HepG2 (cell line): Measurements from ENCODE around the gene KRTAP26-1. TPM values are rescaled to one million over a fixed set of nuclear protein-coding genes. Genes with fewer than 3 reads are reported as not detected.

Source experiments
- ATAC-seq: fragments of 200-7000 bp; cut with Tn5 transposase; 3 replicates; pipeline ENCODE4 v1.9.1; 2020; ENCODE audit warnings: mild to moderate bottlenecking, moderate library complexity
- BruUV-seq: library from RNA; stranded (reverse); fragments of 400-500 nt; replicated peaks from 2 replicates; lab custom pipeline; 2021; lab: Mats Ljungman, UMichigan
- CTCF ChIA-PET: fragments of 300-600 bp; formaldehyde crosslinking; extraction: SDS; loops from one replicate; lab custom pipeline; 2021; ENCODE audit warnings: low total read pairs, inconsistent platforms, low intra/inter-chr PET ratio; lab: Yijun Ruan, JAX
- POLR2A ChIA-PET: fragments of 350-600 bp; sonication (Branson Sonifier 250); formaldehyde crosslinking; loops from one replicate; lab custom pipeline; 2020; ENCODE audit warnings: antibody characterized with exemption, inconsistent platforms; lab: Yijun Ruan, JAX
- DNase-seq: peaks from one replicate; pipeline ENCODE4 v3.0.0-alpha.2; 2015; ENCODE audit warnings: low spot score
- FAIRE-seq: peaks from 3 replicates; lab custom pipeline; 2011; peaks lifted over from hg19 to GRCh38; lab: Jason Lieb, UNC
- H2AFZ ChIP-seq: one replicate; pipeline ENCODE4 v1.6.1; 2011; ENCODE audit warnings: low read length, inconsistent platforms
- H3K27ac ChIP-seq: fragments of 300-600 bp; 3 replicates; pipeline ENCODE4 v1.8.0; 2011; ENCODE audit warnings: mixed run types, mild to moderate bottlenecking, mixed read lengths, low read length, inconsistent platforms; ENCODE audit not compliant: insufficient read depth; ENCODE audit errors: extremely low read length
- H3K27me3 ChIP-seq, 2 experiments: fragments of 200-600 bp in 1 of 2; 2 replicates in 1 of 2; 3 replicates in 1 of 2; pipeline versions ENCODE4 v1.6.0 to v1.8.0; 2011; ENCODE audit warnings: low read length in 2 of 2, mild to moderate bottlenecking in 2 of 2, moderate library complexity in 2 of 2, inconsistent platforms in 1 of 2; ENCODE audit not compliant: insufficient read depth in 2 of 2, control insufficient read depth in 1 of 2
- H3K36me3 ChIP-seq, 2 experiments: fragments of 200-600 bp in 1 of 2; replicated peaks in 1 of 2; 2 replicates in 1 of 2; 3 replicates in 1 of 2; pipeline versions ENCODE4 v1.5.1 to v1.8.0; 2011; ENCODE audit warnings: low read length in 2 of 2, inconsistent platforms in 1 of 2; ENCODE audit not compliant: insufficient read depth in 2 of 2, control insufficient read depth in 1 of 2
- H3K4me1 ChIP-seq: 2 replicates; pipeline ENCODE4 v1.5.1; 2012; ENCODE audit warnings: low read length, inconsistent platforms; ENCODE audit not compliant: insufficient read depth
- H3K4me2 ChIP-seq: 2 replicates; pipeline ENCODE4 v1.6.0; 2011; ENCODE audit warnings: low read depth, low read length, inconsistent platforms
- H3K4me3 ChIP-seq, 3 experiments: fragments of 200-600 bp in 1 of 3; sonication (generic), shearing (Covaris generic) in 1 of 3; replicated peaks in 1 of 3; 2 replicates each; pipeline ENCODE4 v1.5.1; 2011 to 2016; ENCODE audit warnings: low read length in 3 of 3, inconsistent platforms in 2 of 3, low read depth in 2 of 3, mild to moderate bottlenecking in 2 of 3, control low read depth in 1 of 3, mixed read lengths in 1 of 3; ENCODE audit not compliant: insufficient read depth in 1 of 3
- H3K79me2 ChIP-seq: one replicate; pipeline ENCODE4 v1.6.1; 2011; ENCODE audit warnings: low read length, inconsistent platforms; ENCODE audit not compliant: insufficient read depth
- H3K9ac ChIP-seq: 2 replicates; pipeline ENCODE4 v1.6.0; 2011; ENCODE audit warnings: mild to moderate bottlenecking, low read depth, low read length, inconsistent platforms; ENCODE audit not compliant: insufficient read depth
- H3K9me3 ChIP-seq: 2 replicates; pipeline ENCODE4 v1.5.1; 2012; ENCODE audit warnings: mild to moderate bottlenecking, low read length
- H4K20me1 ChIP-seq: 2 replicates; pipeline ENCODE4 v1.6.0; 2011; ENCODE audit warnings: inconsistent platforms, mild to moderate bottlenecking, low read length, moderate library complexity; ENCODE audit not compliant: insufficient read depth
- ATF7-NPFF ChIP-seq: sonication (generic); formaldehyde crosslinking; IDR thresholded peaks from 2 replicates; pipeline ENCODE4 v1.8.1; 2023; ENCODE audit warnings: mild to moderate bottlenecking, low read depth, missing genetic modification reagents, moderate library complexity
- HIVEP1 ChIP-seq: sonication (generic); formaldehyde crosslinking; IDR thresholded peaks from 2 replicates; pipeline ENCODE4 v1.4.0; 2020; ENCODE audit warnings: mild to moderate bottlenecking, missing genetic modification reagents
- HOXA3 ChIP-seq: sonication (generic); formaldehyde crosslinking; IDR thresholded peaks from 2 replicates; pipeline ENCODE4 v1.5.0; 2020; ENCODE audit warnings: missing genetic modification reagents
- KDM4B ChIP-seq: sonication (generic); formaldehyde crosslinking; IDR thresholded peaks from 2 replicates; pipeline ENCODE4 v1.4.0; 2020; ENCODE audit warnings: missing genetic modification reagents
- RFXAP ChIP-seq: sonication (generic); formaldehyde crosslinking; IDR thresholded peaks from 2 replicates; pipeline ENCODE4 v1.4.0; 2020; ENCODE audit warnings: missing genetic modification reagents, borderline replicate concordance
- YEATS4 ChIP-seq: sonication (generic); formaldehyde crosslinking; IDR thresholded peaks from 2 replicates; pipeline ENCODE4 v1.4.0; 2020; ENCODE audit warnings: missing genetic modification reagents, borderline replicate concordance
- ZNF530 ChIP-seq: sonication (generic); formaldehyde crosslinking; IDR thresholded peaks from 2 replicates; pipeline ENCODE4 v1.5.0; 2020; ENCODE audit warnings: low read depth, mild to moderate bottlenecking, missing genetic modification reagents
- WGBS: methylation state at CpG from one replicate; pipeline ENCODE4 v1.1.6; 2017; ENCODE audit warnings: low lambda C conversion rate; 5-methylcytosine and 5-hydroxymethylcytosine counted together
- in situ Hi-C: cut with HindIII; loops from 2 replicates; pipeline ENCODE4 v1.10.0; 2017; ENCODE audit warnings: low pct_unique_long_range_greater_than_20kb; ENCODE audit not compliant: extremely low pct_ligation_motif_present
- intact Hi-C: fragments of 100-400 bp; cut with micrococcal nuclease; formaldehyde crosslinking; loops from one replicate; pipeline ENCODE4 v1.10.0; 2022; ENCODE audit not compliant: unreplicated experiment
- polyA plus RNA-seq, 8 experiments: library from polyadenylated mRNA; depleted of rRNA in 3 of 8; stranded (reverse) in 7 of 8; unstranded in 1 of 8; fragments of >200 nt; fragmentation: Illumina TruSeq in 4 of 8; extraction: Trizol in 4 of 8; gene quantifications; 2 replicates each; pipeline versions ENCODE4 v1.2.1 to v1.2.3, GENCODE V29; 2011 to 2016; ENCODE audit warnings: low read depth in 4 of 8, missing spikeins in 1 of 8, mixed read lengths in 1 of 8; ENCODE audit not compliant: insufficient read depth in 1 of 8
- total RNA-seq, 5 experiments: library from RNA; depleted of rRNA; stranded (reverse); fragments of >200 nt; fragmentation: Illumina TruSeq; extraction: Trizol; gene quantifications; 2 replicates each; pipeline ENCODE4 v1.2.3, GENCODE V29; 2016; ENCODE audit warnings: low read depth in 1 of 5
- TF ChIP-seq, protein P1 (sequence below): sonication (generic); formaldehyde crosslinking; IDR thresholded peaks from 2 replicates; pipeline ENCODE4 v1.9.0; 2021; ENCODE audit warnings: missing genetic modification reagents, borderline replicate concordance

The KRTAP26-1 gene
- total and polyA plus RNA-seq, 2 of the 13 experiments (the other 11 are each of a cell fraction or from before 2014, with no cell fraction given), result not detected

DNA sequence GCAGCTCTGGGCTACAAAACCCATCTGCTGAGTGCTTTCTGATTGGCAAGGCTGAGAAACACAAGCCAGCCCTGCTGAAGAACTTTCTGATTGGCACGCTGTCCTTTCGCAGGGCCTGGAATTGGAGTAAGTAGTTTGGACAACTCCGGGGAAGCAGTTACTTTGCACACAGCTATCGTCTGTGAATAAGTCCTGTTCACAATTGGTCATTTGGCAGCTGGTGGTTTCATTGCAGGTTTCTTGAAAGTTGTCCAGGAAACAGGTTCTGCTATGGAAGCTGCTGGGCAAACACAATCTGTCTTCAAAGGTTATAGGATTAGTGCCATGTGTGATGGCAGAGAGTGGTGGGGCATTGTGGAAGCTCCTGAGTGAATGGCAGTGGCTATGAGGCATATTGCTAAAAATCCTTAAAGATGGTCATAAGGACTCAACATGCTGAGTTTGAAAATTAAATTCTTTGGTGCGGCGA is 17.2 kb upstream of the KRTAP26-1 start, which contains the start of gene KRTAP27-1 (continued):
- no peak for TF ChIP-seq HIVEP1 (CRISPR knock-in tag)

DNA sequence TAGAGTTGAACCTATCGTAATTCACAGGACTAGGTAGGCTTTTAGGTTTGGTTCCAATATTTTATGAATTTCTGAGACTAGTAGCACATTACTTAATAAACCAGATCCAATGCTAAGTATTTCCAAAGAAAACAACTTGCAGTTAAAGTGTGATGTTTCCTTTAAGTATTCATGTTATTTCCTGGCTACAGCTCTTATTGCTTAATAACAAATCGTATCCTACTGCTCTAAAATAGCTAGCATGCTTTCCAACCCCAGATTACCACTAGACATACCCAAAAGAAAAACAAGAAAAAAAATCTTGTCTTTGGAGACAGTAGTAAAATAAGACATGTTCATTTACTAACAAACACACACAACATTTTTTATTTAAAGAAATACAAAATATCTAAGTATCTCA is 16.5 kb upstream of the KRTAP26-1 start:
- Histone ChIP-seq H3K36me3 (no peaks in the 10 kb centered on the region), H4K20me1 (no peaks in the 10 kb centered on the region), H3K4me1 (no peaks in the 10 kb centered on the region), H3K27me3 (no peaks in the 10 kb centered on the region), H3K4me2 (no peak overlapping the region), H3K4me3 (no peak overlapping the region), H2AFZ (no peak overlapping the region), H3K9ac (no peak overlapping the region), H3K79me2 (no peaks in the 10 kb centered on the region), H3K27ac (no peak overlapping the region), H3K9me3 (peaks cover 72% of the 10 kb centered on the region)
- TF ChIP-seq HOXA3 (CRISPR knock-in tag) (no peak), YEATS4 (no peak), RFXAP (CRISPR knock-in tag) (no peak), ATF7-NPFF (CRISPR knock-in tag) (no peak), KDM4B (CRISPR knock-in tag) (no peak), ZNF530 (CRISPR knock-in tag) (no peak)
- TF ChIP-seq, protein P1, sequence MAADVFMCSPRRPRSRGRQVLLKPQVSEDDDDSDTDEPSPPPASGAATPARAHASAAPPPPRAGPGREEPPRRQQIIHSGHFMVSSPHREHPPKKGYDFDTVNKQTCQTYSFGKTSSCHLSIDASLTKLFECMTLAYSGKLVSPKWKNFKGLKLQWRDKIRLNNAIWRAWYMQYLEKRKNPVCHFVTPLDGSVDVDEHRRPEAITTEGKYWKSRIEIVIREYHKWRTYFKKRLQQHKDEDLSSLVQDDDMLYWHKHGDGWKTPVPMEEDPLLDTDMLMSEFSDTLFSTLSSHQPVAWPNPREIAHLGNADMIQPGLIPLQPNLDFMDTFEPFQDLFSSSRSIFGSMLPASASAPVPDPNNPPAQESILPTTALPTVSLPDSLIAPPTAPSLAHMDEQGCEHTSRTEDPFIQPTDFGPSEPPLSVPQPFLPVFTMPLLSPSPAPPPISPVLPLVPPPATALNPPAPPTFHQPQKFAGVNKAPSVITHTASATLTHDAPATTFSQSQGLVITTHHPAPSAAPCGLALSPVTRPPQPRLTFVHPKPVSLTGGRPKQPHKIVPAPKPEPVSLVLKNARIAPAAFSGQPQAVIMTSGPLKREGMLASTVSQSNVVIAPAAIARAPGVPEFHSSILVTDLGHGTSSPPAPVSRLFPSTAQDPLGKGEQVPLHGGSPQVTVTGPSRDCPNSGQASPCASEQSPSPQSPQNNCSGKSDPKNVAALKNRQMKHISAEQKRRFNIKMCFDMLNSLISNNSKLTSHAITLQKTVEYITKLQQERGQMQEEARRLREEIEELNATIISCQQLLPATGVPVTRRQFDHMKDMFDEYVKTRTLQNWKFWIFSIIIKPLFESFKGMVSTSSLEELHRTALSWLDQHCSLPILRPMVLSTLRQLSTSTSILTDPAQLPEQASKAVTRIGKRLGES (CRISPR knock-in tag), result no peak
- FAIRE-seq, result no peak
- intact Hi-C loops, result no loop called here
- no peak for DNase-seq
- in situ Hi-C loops, result loop anchor here (25.0 kb wide), 1 partner anchor 751 kb away; no protein-coding TSS in a partner anchor
- WGBS, result 1% methylated on average over 2 of the region's 2 CpGs
- CTCF ChIA-PET, result no interaction called here
- no TSS peak for BruUV-seq
- POLR2A ChIA-PET, result no interaction called here
- no peak for ATAC-seq
